GM19023 (cell line): ENCODE measurements around the gene TSPAN18.

Experiments
- ATAC-seq: cut with Tn5 transposase; IDR thresholded peaks from one replicate; pipeline ENCODE4 v1.9.1; 2021; ENCODE audit warnings: mild to moderate bottlenecking, moderate library complexity; ENCODE audit not compliant: unreplicated experiment

The TSPAN18 gene

DNA sequence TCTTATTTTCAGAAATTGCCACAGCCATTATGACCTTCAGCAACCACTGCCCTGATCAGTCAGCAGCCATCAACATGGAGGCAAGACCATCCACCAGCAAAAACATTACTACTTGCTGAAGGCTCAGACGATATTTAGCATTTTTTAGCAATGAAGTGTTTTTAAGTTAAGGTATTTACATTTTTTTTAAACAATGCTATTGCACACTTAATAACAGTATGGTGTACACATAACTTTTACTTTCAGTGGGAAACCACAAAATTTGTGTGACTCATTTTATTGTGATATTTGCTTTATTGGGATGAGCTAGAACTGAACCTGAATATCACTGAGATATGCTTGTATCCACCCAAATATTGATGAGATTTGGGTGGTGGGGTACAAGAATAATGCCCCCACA is 110.9 kb downstream of the TSPAN18 start:
- ATAC-seq: no peak

DNA sequence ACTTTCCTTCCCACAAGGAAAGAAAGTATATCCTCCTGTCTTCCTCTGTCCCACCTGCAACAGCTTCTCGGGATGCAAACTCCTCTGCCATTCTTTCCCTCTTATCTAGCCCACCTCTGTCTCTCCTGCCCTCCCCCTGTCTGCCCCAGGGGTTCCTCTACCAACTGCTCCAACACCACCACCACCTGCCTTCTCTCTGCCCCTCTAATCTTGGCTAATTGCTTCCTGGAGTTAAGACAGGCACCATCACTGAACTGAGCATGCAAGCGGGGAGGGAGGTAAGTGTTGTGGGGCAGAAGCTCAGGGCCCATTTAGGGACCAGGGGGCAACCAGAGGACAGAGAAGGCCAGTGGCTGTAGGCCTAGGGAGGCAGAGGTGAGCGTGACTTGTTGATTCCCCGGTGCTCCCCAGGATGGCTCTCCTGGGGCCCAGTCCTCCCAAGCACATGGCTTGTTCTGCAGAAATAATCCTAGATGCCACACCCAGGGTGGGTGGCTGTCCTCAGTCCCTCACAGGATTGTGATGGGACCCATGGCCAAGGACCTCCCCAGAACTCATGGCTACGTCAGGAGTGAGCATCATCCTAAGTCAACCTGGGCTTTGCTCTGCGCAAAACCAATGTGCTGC is 112.8 kb downstream of the TSPAN18 start:
- ATAC-seq: no peak

DNA sequence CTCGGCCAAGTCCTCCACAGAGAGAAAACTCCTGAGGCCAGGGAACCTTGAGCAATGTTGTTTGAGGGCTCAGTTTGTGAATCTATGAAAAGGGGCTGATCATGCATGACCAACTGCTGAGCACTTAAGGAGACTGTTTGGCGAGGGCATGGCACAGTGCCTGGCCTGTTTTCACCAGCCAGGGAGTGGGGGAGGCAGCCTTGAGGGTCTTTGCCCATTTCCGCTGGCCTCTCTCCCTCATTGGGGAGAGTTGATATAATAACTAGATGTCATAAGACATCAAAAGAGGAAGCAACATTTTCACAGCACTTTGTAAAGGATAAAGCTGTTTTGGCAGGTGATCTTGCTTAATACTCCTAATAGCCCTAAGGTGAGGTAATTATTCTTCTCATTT is 113.3 kb downstream of the TSPAN18 start:
- no peak for ATAC-seq

DNA sequence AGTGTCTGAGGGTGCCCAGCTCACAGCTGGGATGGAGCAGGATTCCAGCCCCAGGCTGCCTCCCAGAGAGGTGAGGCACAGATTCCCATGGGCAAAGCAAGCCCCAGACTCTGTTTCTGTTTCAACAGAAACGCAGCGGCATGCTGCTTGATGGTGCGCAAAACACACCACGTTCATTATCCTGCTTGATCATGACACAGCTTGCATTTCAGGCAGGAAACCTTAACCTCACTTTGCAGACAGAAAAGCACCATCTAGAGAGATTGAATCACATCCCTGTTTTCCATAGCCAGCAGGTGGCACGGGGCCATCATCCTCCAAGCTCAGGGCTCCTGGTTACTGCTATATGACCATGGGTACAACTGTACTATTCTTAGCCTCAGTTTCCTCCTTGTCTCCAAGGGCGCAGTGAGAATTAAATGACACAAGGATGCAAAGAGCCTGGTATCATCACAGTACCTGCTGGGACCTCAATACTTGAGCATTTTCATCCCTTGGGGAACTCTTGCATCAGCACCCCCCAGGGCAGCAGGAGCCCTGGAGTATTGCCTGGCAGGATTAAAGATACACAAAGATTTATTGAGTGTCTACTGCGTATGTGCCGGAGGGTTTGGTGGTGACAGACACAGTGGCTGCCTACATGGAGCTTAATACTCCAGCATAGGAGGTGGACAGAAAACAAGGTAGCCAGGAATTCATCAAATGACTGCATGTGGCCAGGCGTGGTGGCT is 113.9 kb downstream of the TSPAN18 start:
- no peak for ATAC-seq

DNA sequence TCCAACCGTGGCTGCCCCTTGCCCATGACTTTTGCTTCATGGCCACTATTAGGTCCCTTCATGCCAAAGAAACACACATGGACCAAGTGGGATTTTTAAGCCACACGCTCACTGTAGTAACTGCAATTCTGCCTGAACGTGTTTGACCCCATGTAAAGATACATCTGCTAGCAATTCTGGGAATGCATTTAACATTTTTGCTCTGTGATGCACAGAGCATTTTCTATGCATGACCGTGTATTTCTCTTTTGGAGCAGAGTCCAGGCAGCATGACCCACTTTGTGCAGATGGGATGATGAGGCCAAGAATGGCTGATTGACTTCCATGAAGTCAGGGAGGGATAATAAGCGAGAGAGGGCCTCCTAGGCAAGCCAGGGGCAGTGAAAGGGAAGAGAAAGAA is 115.5 kb downstream of the TSPAN18 start:
- ATAC-seq: no peak

DNA sequence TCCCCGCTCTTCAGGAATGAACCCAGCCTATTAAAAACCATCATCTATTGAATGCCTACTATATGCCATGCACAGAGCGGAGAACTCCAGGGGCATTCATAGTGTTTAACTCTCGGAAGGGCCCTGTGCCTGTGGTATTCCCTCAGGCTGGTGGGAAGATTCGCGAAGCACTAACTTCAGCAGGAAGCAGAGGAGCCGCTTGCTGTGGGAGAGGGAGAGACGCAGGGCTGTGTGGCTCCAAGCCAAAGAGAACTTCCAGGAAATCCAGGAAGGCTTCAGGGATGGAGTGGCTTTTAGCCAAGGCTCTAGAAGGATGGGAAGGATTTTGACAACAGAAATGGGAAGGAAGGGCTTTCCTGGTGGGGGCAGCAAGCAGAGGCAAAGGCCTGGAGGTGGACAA is 120.1 kb downstream of the TSPAN18 start:
- no peak for ATAC-seq

DNA sequence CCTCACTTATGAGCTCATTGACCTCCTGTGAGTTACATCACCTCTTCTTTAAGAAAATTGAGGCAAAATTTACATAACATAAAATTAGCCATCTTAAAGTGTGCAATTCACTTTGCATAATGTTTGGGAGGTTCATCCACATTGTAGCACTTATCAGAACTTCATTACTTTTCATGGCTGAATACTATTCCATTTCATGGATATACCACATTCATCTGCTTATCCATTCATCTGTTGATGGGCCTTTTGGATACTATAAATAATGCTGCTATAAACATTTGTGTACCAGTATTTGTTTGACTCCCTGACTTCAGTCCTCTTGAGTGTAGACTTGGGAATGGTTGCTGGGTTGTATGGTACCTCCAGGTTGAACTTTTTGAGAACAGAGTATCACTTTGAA is 120.6 kb downstream of the TSPAN18 start:
- ATAC-seq: no peak

DNA sequence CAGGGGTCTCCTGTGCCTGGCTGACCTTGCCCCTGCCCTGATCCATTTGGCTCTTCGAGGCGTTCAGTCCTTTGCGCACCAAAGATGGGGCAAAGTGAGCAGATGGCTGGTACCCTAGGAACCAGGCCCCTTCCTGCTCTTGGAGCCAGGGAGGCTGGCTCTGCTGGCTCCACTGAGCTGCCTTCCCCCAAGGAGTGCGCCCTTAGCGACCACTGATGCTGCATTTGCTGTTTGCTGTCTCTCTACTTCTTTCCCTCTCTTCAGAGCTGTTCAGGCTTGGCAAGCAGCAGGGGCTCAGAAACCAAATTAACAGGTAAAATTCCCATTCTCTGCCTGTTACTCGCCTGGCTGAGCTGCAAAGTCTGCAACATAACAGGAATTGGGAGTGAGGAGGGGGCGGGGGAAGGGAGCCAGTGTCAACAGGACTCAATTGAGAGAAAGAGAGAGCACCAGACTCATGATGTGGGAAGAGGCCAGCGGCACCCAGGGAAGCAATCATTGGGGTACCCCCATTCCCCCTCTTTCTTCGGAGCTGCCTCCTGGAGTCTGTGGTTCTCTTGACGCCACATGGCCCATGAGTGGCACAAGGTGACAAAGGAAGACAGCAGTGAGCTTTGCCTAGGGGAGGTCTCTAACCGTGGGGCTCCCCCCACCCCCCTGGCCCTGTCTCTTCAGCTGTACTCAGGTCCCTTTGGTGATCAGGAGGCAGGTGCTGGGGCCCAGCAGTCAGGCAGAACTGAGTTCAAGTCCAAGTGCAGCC is 121.6 kb downstream of the TSPAN18 start:
- ATAC-seq: no peak

DNA sequence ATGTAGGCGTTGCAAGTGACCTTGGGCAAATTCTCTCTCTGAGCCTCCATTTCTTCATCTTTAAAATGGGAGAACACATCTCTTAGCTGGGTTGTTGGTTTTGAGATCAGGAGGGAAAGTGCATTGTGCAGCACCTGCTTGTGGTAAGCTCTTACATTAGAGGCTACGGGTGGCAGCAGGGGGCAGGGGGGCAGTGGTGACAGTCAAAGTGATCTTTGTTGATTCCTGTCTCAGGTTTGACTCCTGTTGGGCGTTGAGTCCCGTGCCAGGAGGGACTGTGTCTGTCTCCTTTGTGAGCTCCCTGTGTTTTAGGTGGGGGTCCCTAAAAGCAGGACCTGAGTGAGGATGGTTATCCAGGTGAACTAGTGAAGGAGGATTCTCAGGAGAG is 122.2 kb downstream of the TSPAN18 start:
- ATAC-seq: no peak

DNA sequence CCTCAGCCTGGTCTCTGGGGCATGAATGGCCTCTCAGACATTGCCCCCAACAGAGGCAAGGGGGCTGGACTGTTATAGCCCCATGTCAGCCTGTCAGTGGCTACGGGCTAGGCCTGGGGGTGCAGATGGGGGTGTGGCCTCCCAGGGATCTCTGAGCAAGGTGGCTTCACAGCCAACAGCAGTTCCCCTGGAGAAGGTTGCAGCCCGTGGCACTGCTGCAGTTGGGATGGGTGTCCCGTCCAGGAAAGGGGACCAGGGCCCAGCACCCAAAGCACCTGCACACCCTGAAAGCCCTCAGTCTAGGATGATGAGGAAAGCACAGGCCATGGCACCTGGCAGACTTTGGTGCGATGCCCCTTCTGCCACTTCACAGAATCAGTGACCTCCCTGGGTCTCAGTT is 122.7 kb downstream of the TSPAN18 start:
- ATAC-seq: no peak

DNA sequence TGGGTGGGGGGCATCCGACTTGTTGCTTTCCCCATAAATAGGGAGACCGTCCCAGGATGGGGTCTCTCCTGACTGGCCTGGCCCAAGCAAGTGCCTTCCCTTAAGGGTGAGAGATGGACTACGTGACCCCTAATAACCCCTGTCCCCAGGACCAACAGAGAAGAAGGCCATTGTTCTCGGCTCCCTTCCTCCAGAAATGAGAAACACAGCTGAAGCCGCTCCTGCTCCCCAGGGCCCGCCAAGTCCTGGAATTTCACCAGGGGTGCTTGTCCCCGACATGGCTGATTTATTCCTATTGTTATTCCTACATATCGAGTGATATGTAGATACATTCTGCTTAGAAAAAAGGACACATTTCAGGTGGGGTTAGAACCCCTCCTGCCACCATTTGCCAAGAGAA is 123.2 kb downstream of the TSPAN18 start:
- no peak for ATAC-seq

DNA sequence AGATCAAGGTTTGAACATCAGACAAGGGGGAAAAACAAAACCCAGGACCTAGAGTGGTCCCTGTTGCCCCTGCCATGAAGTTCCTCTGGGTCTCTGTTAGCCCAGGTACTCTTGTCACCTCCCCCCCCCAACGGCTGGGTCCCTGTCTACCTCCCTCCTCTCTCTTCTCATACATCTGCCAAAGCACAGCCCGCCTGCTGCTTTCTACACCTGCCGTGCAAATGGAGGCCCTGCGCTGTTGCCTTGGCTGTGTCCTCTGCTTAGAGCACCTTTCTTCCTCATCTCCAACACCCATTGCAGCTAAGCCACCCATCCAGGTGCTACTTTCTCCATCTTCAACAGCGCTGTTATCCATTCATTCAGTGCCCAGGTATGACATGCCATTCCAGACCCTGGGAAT is 124.7 kb downstream of the TSPAN18 start:
- ATAC-seq: no peak

DNA sequence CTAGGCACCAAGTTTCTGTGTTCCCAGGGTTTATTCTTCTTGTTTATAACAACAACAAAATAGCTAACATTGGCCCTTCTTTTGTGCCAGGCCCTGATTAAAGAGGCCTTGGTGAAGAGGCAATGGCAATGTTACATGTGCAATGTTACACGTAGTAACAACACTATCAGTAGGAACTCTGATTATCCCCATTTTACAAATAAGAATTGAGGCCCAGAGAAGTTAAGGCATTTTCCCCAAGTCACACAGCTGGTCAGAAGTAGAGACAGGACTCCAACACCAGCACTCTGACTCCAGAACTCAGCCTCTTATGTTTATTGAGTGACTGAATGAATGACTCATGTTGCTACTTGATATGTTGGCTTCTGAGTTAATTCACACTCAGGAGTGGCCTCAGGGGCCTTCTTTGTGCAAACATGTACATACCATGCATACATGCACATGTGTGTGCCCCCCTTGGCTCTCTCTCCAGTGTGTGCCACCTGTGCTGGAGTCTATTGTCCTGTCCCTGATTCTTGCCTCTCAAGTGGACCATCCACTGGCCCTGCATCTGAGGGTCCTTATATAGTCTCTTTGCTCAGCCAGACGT is 125.5 kb downstream of the TSPAN18 start:
- ATAC-seq: no peak

DNA sequence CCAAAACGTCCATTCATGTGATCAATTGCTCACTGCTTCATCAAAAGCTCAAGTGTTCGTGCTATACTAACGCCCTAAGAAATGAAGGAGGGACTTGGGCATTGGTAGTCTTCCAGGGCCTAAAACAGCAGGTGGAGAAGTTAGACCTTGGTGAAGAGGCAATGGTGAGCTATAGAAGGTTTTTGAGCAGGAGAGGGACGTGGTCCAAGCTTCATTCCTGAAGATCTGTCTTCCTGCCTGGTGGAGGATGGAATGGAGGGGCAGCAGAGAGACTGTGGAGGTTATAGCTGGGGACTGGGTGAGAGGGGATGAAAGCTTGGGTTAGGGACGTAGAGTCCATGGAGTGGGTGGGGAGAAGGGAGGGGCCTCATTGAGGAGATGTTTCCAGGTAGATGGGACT is 126.2 kb downstream of the TSPAN18 start:
- ATAC-seq: no peak

DNA sequence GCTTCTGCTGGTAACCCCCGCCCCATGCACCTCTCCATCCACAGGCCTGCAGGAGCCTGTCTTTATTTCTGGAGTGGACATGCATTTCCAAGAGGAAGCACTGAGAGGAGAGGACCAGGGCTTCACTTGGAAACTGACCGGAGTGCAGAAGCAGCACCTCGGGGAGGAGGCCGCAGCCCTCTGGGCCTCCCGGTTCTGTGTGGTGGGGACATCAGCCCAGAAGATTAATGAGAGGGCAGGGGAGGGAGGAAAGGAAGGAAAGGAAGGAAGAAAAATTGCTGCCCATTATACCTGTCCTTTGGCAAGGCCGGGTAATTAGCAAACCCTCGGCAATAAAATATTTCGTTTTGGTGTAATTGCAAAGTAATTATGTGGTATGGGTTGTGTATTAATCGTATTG is 126.9 kb downstream of the TSPAN18 start:
- ATAC-seq: no peak

DNA sequence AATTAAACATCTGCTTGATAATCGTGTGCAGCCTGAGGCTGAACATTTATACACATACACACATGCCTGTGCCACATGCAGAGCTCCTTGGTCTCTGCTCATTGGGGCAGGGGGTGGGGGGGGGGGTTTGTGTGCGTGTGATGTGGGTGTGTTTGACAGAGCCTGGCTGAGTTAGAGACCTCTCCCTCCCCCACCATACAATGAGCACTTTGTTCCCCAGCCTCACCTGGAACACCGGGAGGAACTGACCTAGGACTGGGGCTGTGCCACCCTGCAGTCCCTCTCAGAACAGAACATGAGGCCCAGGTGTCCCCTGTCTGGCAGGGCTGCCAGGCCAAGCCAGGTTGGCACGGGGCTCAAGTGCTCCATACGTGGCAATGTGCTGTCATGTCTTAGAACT is 127.3 kb downstream of the TSPAN18 start:
- no peak for ATAC-seq

DNA sequence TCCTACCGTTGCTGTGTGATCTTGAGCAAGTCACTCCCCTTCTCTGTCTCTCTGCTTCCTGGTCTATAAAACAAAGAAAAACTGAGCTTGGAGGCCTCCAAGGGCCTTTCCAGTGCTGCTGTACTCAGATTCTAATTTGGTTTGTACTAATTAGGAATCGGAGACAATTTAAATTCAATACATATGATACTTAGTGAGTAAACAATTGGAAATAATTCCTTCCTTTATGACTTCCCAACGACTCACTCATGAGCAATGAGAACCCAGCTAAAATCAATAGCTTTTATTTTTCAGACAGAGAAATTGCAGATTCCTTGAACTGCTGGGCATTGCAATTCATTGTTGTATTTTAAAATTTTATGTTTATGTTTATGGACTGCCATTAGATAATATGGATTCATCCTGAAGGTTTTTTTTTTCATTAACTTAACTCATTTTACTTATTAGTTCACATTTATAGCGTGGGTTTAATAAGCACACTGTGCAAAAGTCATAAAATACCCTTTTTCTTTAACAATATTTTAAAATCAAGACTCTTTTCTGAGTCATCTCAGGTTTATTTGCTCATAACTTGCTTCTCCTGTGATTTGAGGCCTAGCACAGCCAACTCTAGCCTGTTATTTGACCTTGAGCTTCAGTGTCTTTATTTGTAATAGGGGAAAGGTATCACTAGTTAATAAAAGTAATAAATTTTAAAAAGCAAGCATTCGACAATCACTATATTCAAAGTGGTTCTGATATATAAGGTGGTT is 128.2 kb downstream of the TSPAN18 start:
- no peak for ATAC-seq

DNA sequence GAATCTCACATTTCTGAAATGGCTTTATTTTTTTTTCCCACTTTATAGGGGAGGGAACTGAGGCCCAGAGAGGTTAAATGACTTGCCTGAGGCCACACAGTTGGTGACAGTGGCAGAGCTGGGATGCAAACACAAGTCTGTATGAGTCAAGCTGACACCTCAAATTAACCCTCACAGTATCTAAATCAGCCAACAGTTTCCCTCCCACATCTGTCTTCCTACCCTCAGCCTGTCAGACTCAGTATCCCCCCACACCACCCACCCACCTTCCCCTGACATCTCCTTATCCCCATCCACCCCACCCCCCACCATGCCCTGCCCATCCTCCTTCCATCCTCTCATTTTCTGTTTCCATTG is 128.7 kb downstream of the TSPAN18 start:
- no peak for ATAC-seq

DNA sequence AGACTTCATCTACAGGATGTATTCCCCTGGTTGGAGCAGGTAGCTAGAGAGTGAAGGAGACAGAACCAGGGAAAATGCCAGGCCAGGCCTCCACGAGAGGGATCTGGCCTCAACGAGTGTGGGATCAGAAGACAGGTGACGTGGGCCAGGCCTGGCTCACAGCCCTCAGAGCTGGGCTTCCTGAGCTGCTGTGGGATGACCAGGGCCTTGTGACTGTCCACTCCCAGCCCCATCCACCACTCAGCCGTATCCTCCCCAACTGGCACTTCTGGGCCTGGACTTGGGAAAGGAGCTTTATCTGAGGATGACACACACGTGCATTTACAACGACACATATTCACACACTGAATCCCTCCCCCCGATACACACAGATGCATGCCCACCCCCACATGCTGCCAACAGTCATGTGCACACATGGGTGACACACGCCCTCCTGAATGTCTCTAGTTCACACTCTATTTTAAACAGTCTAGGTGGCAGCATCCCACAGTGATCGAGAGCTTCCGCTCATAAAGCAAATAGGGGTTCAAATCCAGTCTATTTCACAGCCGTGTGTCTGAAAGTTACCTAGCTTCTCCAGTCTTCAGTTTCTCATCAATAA is 130.8 kb downstream of the TSPAN18 start:
- no peak for ATAC-seq

DNA sequence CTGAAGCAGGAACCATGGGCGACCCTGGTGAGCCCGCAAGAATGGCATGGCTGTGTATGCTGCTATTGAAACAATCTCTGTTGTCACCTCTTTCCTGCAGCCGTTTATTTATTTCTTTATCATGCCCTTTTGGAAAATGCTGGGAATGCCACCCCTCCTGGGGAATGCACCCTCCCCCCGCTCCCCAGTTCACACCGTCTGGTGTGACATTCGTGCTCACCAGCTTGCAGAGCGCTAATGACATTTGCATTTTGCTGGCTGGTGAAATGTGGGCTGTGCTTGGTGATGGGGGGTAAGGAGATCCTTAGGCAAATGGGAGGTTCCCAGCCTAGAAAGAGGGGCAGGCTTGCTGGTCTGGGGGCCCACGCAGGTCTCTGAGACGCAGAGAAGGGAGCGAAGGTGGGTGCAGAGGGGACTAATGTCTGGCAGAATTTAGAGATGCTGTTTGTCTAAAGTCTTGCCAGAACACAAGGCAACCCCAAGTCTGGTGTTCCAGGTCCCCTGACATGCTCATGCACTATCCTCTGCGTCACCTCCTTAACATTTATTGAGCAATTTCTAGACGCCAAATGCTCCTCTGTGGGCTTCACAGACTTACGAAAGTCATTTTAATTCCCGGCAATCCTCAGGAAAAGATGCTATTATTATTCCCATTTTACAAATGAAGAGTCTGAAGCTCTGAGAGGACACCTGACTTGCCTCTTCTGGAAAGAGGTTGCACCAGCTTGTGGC is 132.2 kb downstream of the TSPAN18 start:
- ATAC-seq: no peak
